Upper lobe of left lung (tissue), 4 donors: ENCODE results near the gene LUC7L3.

Experiments
- CTCF ChIP-seq, 6 experiments: fragments of 450-650 bp in 4 of 6; fragments of 200-600 bp in 2 of 6; sonication (generic) in 2 of 6; IDR thresholded peaks; one replicate each; pipeline ENCODE4 v1.5.1; 2016 to 2019; ENCODE audit warnings: antibody characterized with exemption in 6 of 6
- EP300 ChIP-seq, 4 donors: sonication (generic); formaldehyde crosslinking; IDR thresholded peaks; one replicate each; pipeline ENCODE4 v1.5.1; 2017; ENCODE audit warnings: antibody characterized with exemption in 4 of 4, control low read depth in 2 of 4
- POLR2A ChIP-seq, 4 donors: fragments of 450-650 bp; IDR thresholded peaks; one replicate each; pipeline ENCODE4 v1.5.1; 2016 to 2017; ENCODE audit warnings: antibody characterized with exemption in 4 of 4, mild to moderate bottlenecking in 2 of 4

- TF ChIP-seq POLR2A (IDR thresholded peaks at IDR 0.05), result no peak
- TF ChIP-seq CTCF (IDR thresholded peaks at IDR 0.05), result no peak
- no peak for TF ChIP-seq EP300 (IDR thresholded peaks at IDR 0.05)
Observed at GRCh38 chr17:50762177-50762576, 42.8 kb downstream of the LUC7L3 start.
